WTC11 (cell line): ENCODE results near the gene LRRC1.

ENCODE experiments used
- ATF2 ChIP-seq: sonication (generic); formaldehyde crosslinking; IDR thresholded peaks from 2 replicates; pipeline ENCODE4 v1.8.1; 2022; ENCODE audit warnings: low read depth, missing genetic modification reagents, borderline replicate concordance
- CREB1 ChIP-seq: sonication (generic); formaldehyde crosslinking; IDR thresholded peaks from 2 replicates; pipeline ENCODE4 v1.8.0; 2023; ENCODE audit warnings: mild to moderate bottlenecking, missing genetic modification reagents
- CTCF ChIP-seq: fragments of 200-600 bp; IDR thresholded peaks from 2 replicates; pipeline ENCODE4 v1.8.0; 2022; ENCODE audit warnings: antibody characterized with exemption
- E2F1 ChIP-seq: sonication (generic); formaldehyde crosslinking; IDR thresholded peaks from 2 replicates; pipeline ENCODE4 v1.8.0; 2022; ENCODE audit warnings: mild to moderate bottlenecking, missing genetic modification reagents
- ELF4 ChIP-seq: sonication (generic); formaldehyde crosslinking; IDR thresholded peaks from 2 replicates; pipeline ENCODE4 v1.8.1; 2022; ENCODE audit warnings: low read depth, mild to moderate bottlenecking, moderate library complexity, missing genetic modification reagents
- ETV6 ChIP-seq: sonication (generic); formaldehyde crosslinking; IDR thresholded peaks from 2 replicates; pipeline ENCODE4 v1.8.1; 2022; ENCODE audit warnings: mild to moderate bottlenecking, missing genetic modification reagents
- IRF2 ChIP-seq: sonication (generic); formaldehyde crosslinking; IDR thresholded peaks from 2 replicates; pipeline ENCODE4 v1.8.0; 2022; ENCODE audit warnings: low read depth, missing genetic modification reagents, borderline replicate concordance
- MAX ChIP-seq: sonication (generic); formaldehyde crosslinking; IDR thresholded peaks from 2 replicates; pipeline ENCODE4 v1.8.0; 2022; ENCODE audit warnings: mild to moderate bottlenecking, missing genetic modification reagents
- MXD4 ChIP-seq: fragments of 250-450 bp; sonication (Bioruptor Pico); IDR thresholded peaks from 2 replicates; pipeline ENCODE4 v1.8.0; 2021; ENCODE audit warnings: mild to moderate bottlenecking, moderate library complexity, borderline replicate concordance
- ZNF121 ChIP-seq: sonication (generic); formaldehyde crosslinking; IDR thresholded peaks from 2 replicates; pipeline ENCODE4 v1.8.0; 2023; ENCODE audit warnings: missing genetic modification reagents
- ZNF396 ChIP-seq: fragments of 250-450 bp; sonication (Bioruptor Pico); IDR thresholded peaks from 2 replicates; pipeline ENCODE4 v1.8.0; 2021; ENCODE audit warnings: mild to moderate bottlenecking, moderate library complexity, borderline replicate concordance
- ZNF416 ChIP-seq: fragments of 250-450 bp; sonication (Bioruptor Pico); IDR thresholded peaks from 2 replicates; pipeline ENCODE4 v1.9.0; 2021; ENCODE audit warnings: mild to moderate bottlenecking, inconsistent platforms

GRCh38 chr6:53828966-53829697 lies 34.3 kb downstream of the LRRC1 start:
- no peak for TF ChIP-seq CTCF
- TF ChIP-seq MAX (CRISPR knock-in tag) = no peak
- no peak for TF ChIP-seq IRF2
- no peak for TF ChIP-seq ETV6 (CRISPR knock-in tag)
- TF ChIP-seq ZNF396 (CRISPR knock-in tag) = no peak
- no peak for TF ChIP-seq MXD4 (CRISPR knock-in tag)
- no peak for TF ChIP-seq E2F1
- no peak for TF ChIP-seq ATF2
- TF ChIP-seq CREB1 (CRISPR knock-in tag) = no peak
- TF ChIP-seq ZNF121 = no peak
- no peak for TF ChIP-seq ZNF416 (CRISPR knock-in tag)
- TF ChIP-seq ELF4 (CRISPR knock-in tag) = no peak
